Ectodermal cell (in vitro differentiated cells): ENCODE measurements around the gene DMRT3.

Source experiments
- H3K27ac ChIP-seq: 2 replicates; pipeline ENCODE4 v1.7.0; 2013; ENCODE audit warnings: mild to moderate bottlenecking, low read depth, low read length; ENCODE audit not compliant: insufficient read depth, poor library complexity, severe bottlenecking
- H3K27me3 ChIP-seq: 2 replicates; pipeline ENCODE4 v1.7.0; 2013; ENCODE audit warnings: mild to moderate bottlenecking, low read length; ENCODE audit not compliant: insufficient read depth, control insufficient read depth, poor library complexity, severe bottlenecking
- H3K36me3 ChIP-seq: one replicate; pipeline ENCODE4 v1.7.0; 2013; ENCODE audit warnings: low read length; ENCODE audit not compliant: control insufficient read depth, insufficient read depth
- H3K4me1 ChIP-seq: one replicate; pipeline ENCODE4 v1.7.0; 2013; ENCODE audit warnings: low read length; ENCODE audit not compliant: control insufficient read depth, insufficient read depth
- H3K4me3 ChIP-seq: 2 replicates; pipeline ENCODE4 v1.7.0; 2013; ENCODE audit warnings: low read depth, low read length, control low read depth; ENCODE audit not compliant: insufficient read depth
- H3K9me3 ChIP-seq: 2 replicates; pipeline ENCODE4 v1.7.0; 2013; ENCODE audit warnings: mild to moderate bottlenecking, low read length, moderate library complexity; ENCODE audit not compliant: control insufficient read depth
- WGBS, 2 experiments: methylation state at CpG; one replicate each; pipeline ENCODE4 v1.1.7; 2013; ENCODE audit warnings: missing lambda C conversion rate in 2 of 2; 5-methylcytosine and 5-hydroxymethylcytosine counted together

Gene DMRT3

GRCh38 chr9:1001838-1002237, 25.4 kb downstream of the DMRT3 start:
- Histone ChIP-seq H3K27ac (no peak overlapping the region), H3K4me3 (no peak overlapping the region), H3K36me3 (no peaks in the 10 kb centered on the region), H3K9me3 (no peaks in the 10 kb centered on the region), H3K27me3 (no peaks in the 10 kb centered on the region), H3K4me1 (no peaks in the 10 kb centered on the region)
- WGBS, 2 experiments = 90 to 95% methylated on average over 4 of the region's 4 CpGs

GRCh38 chr9:1002678-1003077, 26.2 kb downstream of the DMRT3 start:
- Histone ChIP-seq H3K4me3 (no peak overlapping the region), H3K27me3 (peaks cover 6% of the 10 kb centered on the region), H3K36me3 (no peaks in the 10 kb centered on the region), H3K4me1 (no peaks in the 10 kb centered on the region), H3K27ac (no peak overlapping the region), H3K9me3 (no peaks in the 10 kb centered on the region)
- WGBS, 2 experiments = 91 to 100% methylated on average over 2 of the region's 2 CpGs

GRCh38 chr9:1005043-1005667, 28.7 kb downstream of the DMRT3 start:
- Histone ChIP-seq H3K27me3 (peaks cover 19% of the 10 kb centered on the region), H3K9me3 (no peaks in the 10 kb centered on the region), H3K36me3 (no peaks in the 10 kb centered on the region), H3K4me3 (no peak overlapping the region), H3K27ac (no peak overlapping the region), H3K4me1 (no peaks in the 10 kb centered on the region)
- 60 to 62% methylated on average over 10 of the region's 10 CpGs for WGBS, 2 experiments

GRCh38 chr9:1007312-1007711, 30.9 kb downstream of the DMRT3 start:
- WGBS, 2 experiments = 93 to 94% methylated on average over 3 of the region's 3 CpGs
- no peak overlapping the region for H3K27ac ChIP-seq

GRCh38 chr9:1008216-1008615, 31.8 kb downstream of the DMRT3 start:
- Histone ChIP-seq H3K27me3 (peaks cover 19% of the 10 kb centered on the region), H3K4me3 (no peak overlapping the region), H3K9me3 (no peaks in the 10 kb centered on the region), H3K36me3 (no peaks in the 10 kb centered on the region), H3K4me1 (no peaks in the 10 kb centered on the region), H3K27ac (no peak overlapping the region)
- WGBS, 2 experiments = 89% methylated on average over 3 of the region's 3 CpGs

More at GRCh38 chr9:1007312-1007711, 30.9 kb downstream of the DMRT3 start:
- no peaks in the 10 kb centered on the region for H3K36me3 ChIP-seq
- H3K4me1 ChIP-seq = no peaks in the 10 kb centered on the region
- peaks cover 19% of the 10 kb centered on the region for H3K27me3 ChIP-seq
- no peak overlapping the region for H3K4me3 ChIP-seq
- H3K9me3 ChIP-seq = no peaks in the 10 kb centered on the region

- Histone ChIP-seq H3K9me3 (no peaks in the 10 kb centered on the region), H3K4me1 (no peaks in the 10 kb centered on the region), H3K4me3 (no peak overlapping the region), H3K27me3 (peaks cover 19% of the 10 kb centered on the region), H3K27ac (no peak overlapping the region), H3K36me3 (no peaks in the 10 kb centered on the region)
- 18 to 19% methylated on average over 14 of the region's 14 CpGs for WGBS, 2 experiments
Observed at GRCh38 chr9:1009101-1009707, 32.7 kb downstream of the DMRT3 start.

GRCh38 chr9:1013021-1013420, 36.6 kb downstream of the DMRT3 start:
- H3K9me3 ChIP-seq = no peaks in the 10 kb centered on the region
- H3K27ac ChIP-seq = no peak overlapping the region
- H3K4me1 ChIP-seq = no peaks in the 10 kb centered on the region
- no peaks in the 10 kb centered on the region for H3K36me3 ChIP-seq
- WGBS, 2 experiments = 73 to 81% methylated on average over 5 of the region's 5 CpGs
- no peak overlapping the region for H3K4me3 ChIP-seq
- H3K27me3 ChIP-seq = peaks cover 16% of the 10 kb centered on the region

GRCh38 chr9:1014225-1014624, 37.8 kb downstream of the DMRT3 start:
- Histone ChIP-seq H3K27me3 (peaks cover 7% of the 10 kb centered on the region), H3K4me1 (no peaks in the 10 kb centered on the region), H3K4me3 (no peak overlapping the region), H3K36me3 (no peaks in the 10 kb centered on the region), H3K9me3 (no peaks in the 10 kb centered on the region), H3K27ac (no peak overlapping the region)
- 80 to 89% methylated on average over 3 to 4 of the region's 4 CpGs for WGBS, 2 experiments

GRCh38 chr9:1014640-1015039, 38.2 kb downstream of the DMRT3 start:
- no peak overlapping the region for H3K4me3 ChIP-seq
- H3K36me3 ChIP-seq = no peaks in the 10 kb centered on the region
- no peaks in the 10 kb centered on the region for H3K9me3 ChIP-seq
- H3K27ac ChIP-seq = no peak overlapping the region
- peaks cover 8% of the 10 kb centered on the region for H3K27me3 ChIP-seq
- 81% methylated on average over 2 of the region's 2 CpGs; no CpG with 5 or more reads in 1 of the 2 experiments for WGBS, 2 experiments
- no peaks in the 10 kb centered on the region for H3K4me1 ChIP-seq

- Histone ChIP-seq H3K27me3 (peaks cover 8% of the 10 kb centered on the region), H3K9me3 (no peaks in the 10 kb centered on the region), H3K4me3 (no peak overlapping the region), H3K4me1 (no peaks in the 10 kb centered on the region), H3K36me3 (no peaks in the 10 kb centered on the region), H3K27ac (no peak overlapping the region)
- WGBS, 2 experiments = 29 to 35% methylated on average over 9 of the region's 10 CpGs
Observed at GRCh38 chr9:1018121-1018520, 41.7 kb downstream of the DMRT3 start.
